T-cell (primary cell): ENCODE results near the gene CDC7. TPM values are rescaled to one million over a fixed set of nuclear protein-coding genes. Genes with fewer than 3 reads are reported as not detected.
A peak's percentile ranks its signal among the peaks of the same experiment; 100 is the strongest.

Source experiments
- ATAC-seq, 4 experiments: fragments of 200-7000 bp in 3 of 4; fragments of 150-1000 bp in 1 of 4; cut with Tn5 transposase; replicated peaks in 1 of 4; 1 replicate in 3 of 4; 2 replicates in 1 of 4; pipeline ENCODE4 v1.10.0; 2021; ENCODE audit warnings: moderate library complexity in 3 of 4, mild to moderate bottlenecking in 2 of 4, moderate number of reproducible peaks in 1 of 4
- CTCF ChIA-PET, 2 donors: fragments of 300-600 bp; sonication (Branson Sonifier 250); formaldehyde crosslinking; loops; one replicate each; lab custom pipeline; 2022; ENCODE audit warnings: antibody characterized with exemption in 2 of 2; lab: Charles Lee
- POLR2A ChIA-PET, 2 donors: fragments of 300-600 bp; sonication (Branson Sonifier 250); formaldehyde crosslinking; loops; one replicate each; lab custom pipeline; 2022; ENCODE audit warnings: antibody characterized with exemption in 2 of 2; lab: Charles Lee
- DNase-seq, 35 experiments: peaks; one replicate each; pipeline versions ENCODE4 v3.0.0 to v3.0.0-alpha.2; 2013 to 2023
- H3K27ac ChIP-seq: one replicate; pipeline ENCODE4 v1.5.1; 2013; ENCODE audit warnings: low read length
- H3K27me3 ChIP-seq, 2 experiments: replicated peaks in 1 of 2; 1 replicate in 1 of 2; 2 replicates in 1 of 2; pipeline versions ENCODE4 v1.6.1 to v1.7.0; 2013; ENCODE audit warnings: low read length in 1 of 2, mixed read lengths in 1 of 2; ENCODE audit not compliant: control insufficient read depth in 2 of 2, insufficient read depth in 2 of 2; ENCODE audit errors: extremely low read depth in 1 of 2
- H3K36me3 ChIP-seq, 2 donors: 1 replicate in 1 of 2; 2 replicates in 1 of 2; pipeline versions ENCODE4 v1.6.1 to v1.7.0; 2013; ENCODE audit warnings: low read length in 1 of 2; ENCODE audit not compliant: control insufficient read depth in 2 of 2, insufficient read depth in 1 of 2; ENCODE audit errors: extremely low read depth in 1 of 2
- H3K4me1 ChIP-seq, 2 experiments: 1 replicate in 1 of 2; 2 replicates in 1 of 2; pipeline versions ENCODE4 v1.6.1 to v1.7.0; 2013; ENCODE audit warnings: low read length in 2 of 2, mixed read lengths in 1 of 2; ENCODE audit not compliant: insufficient read depth in 2 of 2, control insufficient read depth in 1 of 2; ENCODE audit errors: extremely low read depth in 1 of 2
- H3K4me3 ChIP-seq, 2 donors: 1 replicate in 1 of 2; 2 replicates in 1 of 2; pipeline versions ENCODE4 v1.5.1 to v1.7.0; 2013; ENCODE audit warnings: mild to moderate bottlenecking in 2 of 2, low read length in 1 of 2, moderate library complexity in 1 of 2; ENCODE audit not compliant: control insufficient read depth in 1 of 2; ENCODE audit errors: extremely low read depth in 1 of 2
- H3K9me3 ChIP-seq: 2 replicates; pipeline ENCODE4 v1.7.0; 2013
- H3K27ac Mint-ChIP-seq, 2 donors: one replicate each; pipeline ENCODE4 v1.8.0; 2020 to 2021; ENCODE audit warnings: mild to moderate bottlenecking in 2 of 2, mixed read lengths in 2 of 2
- H3K27me3 Mint-ChIP-seq, 2 donors: one replicate each; pipeline ENCODE4 v1.8.0; 2021 to 2022; ENCODE audit warnings: mixed read lengths in 2 of 2
- H3K36me3 Mint-ChIP-seq: one replicate; pipeline ENCODE4 v1.8.0; 2021; ENCODE audit warnings: mixed read lengths
- H3K4me1 Mint-ChIP-seq, 3 donors: one replicate each; pipeline ENCODE4 v1.8.0; 2020 to 2022; ENCODE audit warnings: mixed read lengths in 3 of 3, mild to moderate bottlenecking in 1 of 3
- H3K4me3 Mint-ChIP-seq, 3 donors: one replicate each; pipeline ENCODE4 v1.8.0; 2020 to 2022; ENCODE audit warnings: mild to moderate bottlenecking in 3 of 3, mixed read lengths in 3 of 3, moderate library complexity in 3 of 3
- H3K9me3 Mint-ChIP-seq, 3 donors: one replicate each; pipeline ENCODE4 v1.8.0; 2020 to 2022; ENCODE audit warnings: mixed read lengths in 3 of 3
- WGBS: methylation state at CpG from one replicate; pipeline ENCODE4 v1.1.5; 2013; ENCODE audit warnings: missing lambda C conversion rate; ENCODE audit not compliant: insufficient coverage; 5-methylcytosine and 5-hydroxymethylcytosine counted together
- total RNA-seq, 35 experiments: library from RNA in 6 of 35; stranded (reverse) in 6 of 35; fragments of 120-200 nt in 1 of 35; gene quantifications; one replicate each; pipeline versions ENCODE4 v1.2.1 to v1.2.4 and lab custom pipeline; 2013 to 2026

Gene CDC7
- total RNA-seq, 5 donors from 2014 or later (not counting 1 experiment from before 2014, with no cell fraction given) = 3.1 to 6.9 (median 6.3) TPM

DNA sequence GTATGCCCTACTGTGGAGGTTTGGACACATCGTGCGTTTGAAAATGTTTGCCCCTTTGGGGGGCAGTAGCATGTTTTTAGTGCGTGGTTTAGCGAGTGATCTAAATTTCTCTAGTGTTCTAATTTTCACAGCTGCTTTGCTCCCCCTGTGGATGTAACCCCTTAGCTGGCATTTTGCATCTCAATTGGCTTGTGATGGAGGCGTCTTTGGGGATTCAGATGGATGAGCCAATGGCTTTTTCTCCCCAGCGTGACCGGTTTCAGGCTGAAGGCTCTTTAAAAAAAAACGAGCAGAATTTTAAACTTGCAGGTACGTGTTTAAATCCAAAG lies 836 bp downstream of the CDC7 start:
- peak in 1 of 4 experiments; percentile 13 for ATAC-seq
- H3K27ac ChIP-seq = peak overlapping the region; percentile 79
- DNase-seq = peak in 1 of 35 experiments; percentile 1
- no peaks in the 10 kb centered on the region for H3K27me3 Mint-ChIP-seq
- no peaks in the 10 kb centered on the region for H3K36me3 ChIP-seq
- H3K4me3 ChIP-seq = peak overlapping the region; percentile 95 to 100
- H3K27me3 ChIP-seq = no peaks in the 10 kb centered on the region
- H3K4me1 ChIP-seq = peaks cover 7 to 11% of the 10 kb centered on the region in 2 experiments
- ChIA-PET POLR2A (interaction anchor here in 1 of 2 donors (0.8 kb wide), 1 partner anchor 10 kb away, joined by 8 read pairs; no protein-coding TSS in a partner anchor), CTCF (interaction anchor here (1.3 to 2.0 kb wide), 6 partner anchors 10 to 384 kb away, joined by 3 to 10 read pairs (median 7); partner anchors contain the start of gene TGFBR3 (in 1 of the 2))
- H3K9me3 ChIP-seq = no peaks in the 10 kb centered on the region
- no peak overlapping the region for H3K27ac Mint-ChIP-seq
- H3K4me3 Mint-ChIP-seq = no peak overlapping the region
- no peaks in the 10 kb centered on the region for H3K36me3 Mint-ChIP-seq
- no peaks in the 10 kb centered on the region for H3K9me3 Mint-ChIP-seq
- H3K4me1 Mint-ChIP-seq = peaks cover 17 to 28% (median 25%) of the 10 kb centered on the region in 3 donors
- WGBS = 0% methylated on average over 3 of the region's 9 CpGs

DNA sequence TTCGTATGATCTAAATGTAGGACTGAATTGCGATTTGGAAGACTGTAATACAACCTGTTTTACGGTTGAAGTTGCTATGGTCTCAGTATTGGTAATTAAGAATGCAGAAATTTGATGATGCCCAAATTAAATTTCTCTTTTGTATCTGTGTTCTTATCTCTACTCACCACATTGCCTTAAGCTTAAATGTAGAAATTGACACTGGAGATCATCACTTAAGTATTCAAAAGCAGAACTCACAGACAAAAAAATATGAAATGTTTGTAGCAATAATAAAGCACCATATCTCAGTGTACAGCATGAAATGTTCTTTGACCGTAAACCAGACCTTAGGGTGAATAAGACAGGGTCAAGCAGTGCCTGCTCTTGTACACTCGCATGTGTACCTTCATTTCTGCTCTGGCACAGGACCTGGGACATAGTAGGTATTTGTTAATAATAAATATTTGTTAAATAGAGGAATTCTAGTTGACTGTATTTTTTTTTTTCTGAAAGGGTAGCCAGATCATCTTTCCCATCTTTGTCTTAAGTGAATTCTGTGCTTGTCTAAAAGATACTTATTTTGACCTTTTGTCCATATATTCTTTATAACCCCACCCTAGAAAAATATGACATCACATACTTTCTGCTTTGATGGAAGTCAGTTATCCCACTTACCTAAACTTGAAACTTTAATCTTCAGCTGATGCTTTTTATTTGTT lies 1.5 kb downstream of the CDC7 start:
- Mint-ChIP-seq H3K4me1 (peaks cover 17 to 28% (median 25%) of the 10 kb centered on the region in 3 donors), H3K4me3 (peak overlapping the region in 1 of 3 donors; percentile 46), H3K9me3 (no peaks in the 10 kb centered on the region), H3K36me3 (no peaks in the 10 kb centered on the region), H3K27me3 (no peaks in the 10 kb centered on the region), H3K27ac (no peak overlapping the region)
- DNase-seq (no peak), ATAC-seq (no peak)
- peaks cover 7 to 11% of the 10 kb centered on the region in 2 experiments for H3K4me1 ChIP-seq
- ChIA-PET POLR2A (interaction anchor here (0.6 to 0.8 kb wide), 2 partner anchors 9 to 817 kb away, joined by 3 to 8 read pairs; no protein-coding TSS in a partner anchor), CTCF (interaction anchor here (0.6 to 2.0 kb wide), 8 partner anchors 9 to 427 kb away, joined by 3 to 10 read pairs (median 5); partner anchors contain the start of gene TGFBR3 (in 1 of the 2))
- WGBS = 60% methylated on average over 1 of the region's 5 CpGs
- H3K36me3 ChIP-seq = no peaks in the 10 kb centered on the region
- no peak overlapping the region for H3K27ac ChIP-seq
- no peaks in the 10 kb centered on the region for H3K9me3 ChIP-seq
- no peak overlapping the region for H3K4me3 ChIP-seq
- H3K27me3 ChIP-seq = no peaks in the 10 kb centered on the region

DNA sequence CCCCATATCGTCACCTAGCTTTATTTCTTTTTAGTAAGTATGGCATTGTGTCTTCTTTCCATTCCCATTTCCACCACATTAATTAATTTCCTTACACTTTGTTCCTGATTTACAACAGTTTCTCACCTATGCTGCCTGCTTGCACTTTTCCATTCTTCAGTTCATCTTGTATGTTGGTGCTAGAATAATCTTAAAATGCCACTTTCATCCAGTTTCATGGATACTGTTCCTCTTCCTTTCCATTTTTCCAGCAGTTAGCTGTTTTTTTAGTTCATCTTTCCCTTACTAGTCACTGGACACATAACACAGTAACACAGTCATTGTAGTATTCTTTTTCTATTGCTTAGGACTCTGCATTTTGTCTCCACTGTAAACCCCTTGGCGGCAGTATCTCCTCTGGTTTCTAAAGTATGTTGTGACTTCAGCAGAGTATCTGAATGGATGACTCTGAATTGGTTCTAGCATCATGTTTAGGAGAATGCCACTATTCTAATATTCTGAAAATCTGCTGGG lies 2.1 kb downstream of the CDC7 start:
- CTCF ChIA-PET = interaction anchor here (0.6 to 2.0 kb wide), 8 partner anchors 9 to 425 kb away, joined by 3 to 10 read pairs (median 6); partner anchors contain the start of gene TGFBR3 (in 1 of the 2)
- no peak overlapping the region for H3K4me3 ChIP-seq
- ATAC-seq (no peak), DNase-seq (peak in 1 of 35 experiments; percentile 21)
- Mint-ChIP-seq H3K4me3 (peak overlapping the region in 1 of 3 donors; percentile 46), H3K4me1 (peaks cover 17 to 28% (median 25%) of the 10 kb centered on the region in 3 donors), H3K36me3 (no peaks in the 10 kb centered on the region), H3K27ac (no peak overlapping the region), H3K9me3 (no peaks in the 10 kb centered on the region), H3K27me3 (no peaks in the 10 kb centered on the region)
- H3K27me3 ChIP-seq = no peaks in the 10 kb centered on the region
- no peaks in the 10 kb centered on the region for H3K9me3 ChIP-seq
- H3K4me1 ChIP-seq = peaks cover 7 to 11% of the 10 kb centered on the region in 2 experiments
- H3K36me3 ChIP-seq = no peaks in the 10 kb centered on the region
- WGBS = no CpG with 5 or more reads among the region's 2 CpGs
- POLR2A ChIA-PET = no interaction called here
- H3K27ac ChIP-seq = no peak overlapping the region

DNA sequence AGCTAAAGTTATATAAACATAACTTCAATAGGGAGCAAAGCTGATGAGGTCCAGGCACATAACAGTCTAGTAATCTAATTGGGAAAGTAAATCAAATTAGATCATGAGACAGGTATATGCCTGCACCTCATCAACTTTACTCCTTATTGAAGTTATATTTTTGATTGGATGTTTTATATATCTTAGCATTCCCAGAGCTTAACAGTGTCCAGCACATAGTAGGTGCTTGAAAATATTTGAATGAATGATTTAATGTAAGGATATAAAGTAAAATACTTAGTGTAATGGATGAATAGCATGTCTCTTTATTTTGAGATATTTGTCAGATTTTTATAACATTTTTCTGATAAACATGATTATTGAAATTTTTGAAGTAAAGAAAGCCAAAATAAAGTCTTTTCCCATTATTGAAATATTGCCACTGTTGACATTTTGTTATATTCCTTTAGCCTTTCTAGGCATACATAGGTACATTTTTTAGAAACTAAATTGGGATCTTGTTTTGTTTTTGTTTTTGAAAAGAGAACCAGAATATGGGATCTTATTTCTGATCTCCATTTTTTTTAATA lies 2.8 kb downstream of the CDC7 start:
- Mint-ChIP-seq H3K4me1 (peaks cover 17 to 28% (median 25%) of the 10 kb centered on the region in 3 donors), H3K27ac (no peak overlapping the region), H3K9me3 (no peaks in the 10 kb centered on the region), H3K4me3 (no peak overlapping the region), H3K27me3 (no peaks in the 10 kb centered on the region), H3K36me3 (no peaks in the 10 kb centered on the region)
- DNase-seq = no peak
- H3K9me3 ChIP-seq = no peaks in the 10 kb centered on the region
- H3K27me3 ChIP-seq = no peaks in the 10 kb centered on the region
- no peaks in the 10 kb centered on the region for H3K36me3 ChIP-seq
- POLR2A ChIA-PET = interaction anchor here (0.5 kb wide), 2 partner anchors 417 to 422 kb away, joined by 3 to 4 read pairs; no protein-coding TSS in a partner anchor
- ATAC-seq = no peak
- CTCF ChIA-PET = interaction anchor here (0.5 to 2.0 kb wide), 7 partner anchors 9 to 428 kb away, joined by 3 to 8 read pairs (median 3); no protein-coding TSS in a partner anchor
- H3K4me3 ChIP-seq = no peak overlapping the region
- peaks cover 11% of the 10 kb centered on the region in 2 experiments for H3K4me1 ChIP-seq
- no peak overlapping the region for H3K27ac ChIP-seq

DNA sequence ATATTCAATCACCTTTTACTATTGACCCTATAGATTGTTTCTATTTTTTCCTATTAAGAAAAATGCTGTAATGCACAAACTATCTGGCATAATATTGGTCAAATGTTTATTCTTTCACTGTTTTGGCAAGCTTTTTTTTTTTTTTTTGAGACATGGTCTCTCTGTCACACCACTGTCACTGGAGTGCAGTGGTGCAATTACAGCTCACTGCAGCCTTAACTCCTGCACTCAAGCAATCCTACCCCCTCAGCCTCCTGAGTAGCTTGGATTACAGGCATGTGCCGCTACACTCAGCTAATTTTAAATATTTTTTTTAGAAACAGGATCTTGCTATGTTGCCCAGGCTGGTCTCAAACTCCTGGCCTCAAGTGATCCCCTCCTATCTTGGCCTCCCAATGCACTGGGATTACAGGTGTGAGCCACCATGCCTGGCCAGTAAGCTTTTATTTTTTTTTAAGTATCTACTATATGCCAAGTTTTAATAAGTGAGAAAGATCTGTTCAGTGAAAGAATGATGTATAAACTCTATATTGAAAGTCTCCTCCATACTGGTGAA lies 3.4 kb downstream of the CDC7 start:
- no peak for DNase-seq
- H3K4me1 Mint-ChIP-seq = peaks cover 19 to 30% (median 28%) of the 10 kb centered on the region in 3 donors
- H3K9me3 ChIP-seq = no peaks in the 10 kb centered on the region
- no peak overlapping the region for H3K4me3 Mint-ChIP-seq
- no peak for ATAC-seq
- POLR2A ChIA-PET = interaction anchor here (0.5 to 0.6 kb wide), 4 partner anchors 20 to 970 kb away, joined by 3 to 4 read pairs (median 3); no protein-coding TSS in a partner anchor
- peaks cover 11% of the 10 kb centered on the region in 2 experiments for H3K4me1 ChIP-seq
- WGBS = no CpG with 5 or more reads among the region's 1 CpG
- H3K27me3 Mint-ChIP-seq = no peaks in the 10 kb centered on the region
- H3K36me3 ChIP-seq = no peaks in the 10 kb centered on the region
- H3K4me3 ChIP-seq = no peak overlapping the region
- no peaks in the 10 kb centered on the region for H3K36me3 Mint-ChIP-seq
- no peaks in the 10 kb centered on the region for H3K9me3 Mint-ChIP-seq
- H3K27ac ChIP-seq = no peak overlapping the region
- no peak overlapping the region for H3K27ac Mint-ChIP-seq
- H3K27me3 ChIP-seq = no peaks in the 10 kb centered on the region
- CTCF ChIA-PET = interaction anchor here (0.5 to 1.3 kb wide), 8 partner anchors 10 to 430 kb away, joined by 3 to 6 read pairs (median 4); no protein-coding TSS in a partner anchor

DNA sequence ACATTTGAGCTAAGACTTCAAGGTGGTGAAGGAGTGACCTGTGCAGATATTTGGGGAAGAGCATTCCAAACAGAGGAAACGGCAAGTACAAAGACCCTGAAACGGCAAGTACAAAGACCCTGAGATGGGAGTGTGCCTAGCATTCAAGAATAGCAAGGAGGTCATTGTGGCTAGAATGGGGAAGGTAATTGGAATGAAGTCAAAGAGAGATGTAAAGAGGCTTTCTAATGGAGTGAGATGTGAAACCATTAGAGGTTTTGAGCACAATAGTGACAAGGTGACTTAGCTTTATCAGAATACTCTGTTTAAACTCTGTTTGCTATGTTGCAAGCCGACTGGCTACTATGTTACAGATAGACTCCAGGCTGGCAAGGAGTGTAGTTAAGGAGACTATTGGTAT lies 4.4 kb downstream of the CDC7 start:
- Mint-ChIP-seq H3K4me3 (no peak overlapping the region), H3K9me3 (no peaks in the 10 kb centered on the region), H3K36me3 (peaks cover 3% of the 10 kb centered on the region), H3K4me1 (peaks cover 19 to 30% (median 28%) of the 10 kb centered on the region in 3 donors), H3K27me3 (no peaks in the 10 kb centered on the region), H3K27ac (no peak overlapping the region)
- Histone ChIP-seq H3K36me3 (no peaks in the 10 kb centered on the region), H3K9me3 (no peaks in the 10 kb centered on the region), H3K4me1 (peaks cover 11% of the 10 kb centered on the region in 2 experiments), H3K27ac (no peak overlapping the region), H3K27me3 (no peaks in the 10 kb centered on the region), H3K4me3 (no peak overlapping the region)
- POLR2A ChIA-PET = interaction anchor here in 1 of 2 donors (0.6 kb wide), 1 partner anchor 300 kb away, joined by 3 read pairs; no protein-coding TSS in a partner anchor
- WGBS = 100% methylated on average over 1 of the region's 3 CpGs
- ATAC-seq (no peak), DNase-seq (no peak)
- CTCF ChIA-PET = interaction anchor here in 1 of 2 donors (0.5 kb wide), 1 partner anchor 254 kb away, joined by 4 read pairs; no protein-coding TSS in a partner anchor
